Psoas muscle (tissue), 8 donors: ENCODE data around the gene DNMT3A. TPM values are rescaled to one million over a fixed set of nuclear protein-coding genes. Genes with fewer than 3 reads are reported as not detected.
A peak's percentile ranks its signal among the peaks of the same experiment; 100 is the strongest.

Experiments
- ATAC-seq, 4 donors: fragments of 200-7000 bp; cut with Tn5 transposase; one replicate each; pipeline ENCODE4 v1.9.1; 2020; ENCODE audit warnings: moderate library complexity in 3 of 4, mild to moderate bottlenecking in 2 of 4
- DNase-seq, 2 donors: peaks; one replicate each; pipeline ENCODE4 v3.0.0-alpha.2; 2020
- H3K27ac ChIP-seq: fragments of 200-600 bp; one replicate; pipeline ENCODE4 v1.8.0; 2022
- H3K27me3 ChIP-seq, 3 donors: fragments of 200-600 bp in 1 of 3; one replicate each; pipeline versions ENCODE4 v1.6.1 to v1.8.0; 2013 to 2022; ENCODE audit warnings: low read length in 2 of 3, mild to moderate bottlenecking in 2 of 3, moderate library complexity in 1 of 3; ENCODE audit not compliant: insufficient read depth in 3 of 3
- H3K36me3 ChIP-seq, 2 donors: fragments of 200-600 bp in 1 of 2; one replicate each; pipeline versions ENCODE4 v1.6.1 to v1.8.0; 2013 to 2022; ENCODE audit warnings: low read depth in 1 of 2, mild to moderate bottlenecking in 1 of 2, moderate library complexity in 1 of 2; ENCODE audit not compliant: insufficient read depth in 1 of 2
- H3K4me1 ChIP-seq: fragments of 200-600 bp; one replicate; pipeline ENCODE4 v1.8.0; 2022
- H3K4me3 ChIP-seq: fragments of 200-600 bp; one replicate; pipeline ENCODE4 v1.8.0; 2022; ENCODE audit warnings: mild to moderate bottlenecking
- H3K9me3 ChIP-seq: fragments of 200-600 bp; one replicate; pipeline ENCODE4 v1.8.0; 2022
- whole genome bisulfite sequencing, 3 donors: extraction: QIAGEN DNeasy Blood & Tissue Kit; methylation state at CpG; one replicate each; pipeline versions ENCODE4 v1.1.6 to v1.1.7; 2013; 5-methylcytosine and 5-hydroxymethylcytosine counted together
- intact Hi-C, 2 donors: fragments of 100-400 bp; cut with DNase I; formaldehyde crosslinking; loops; one replicate each; pipeline versions ENCODE4 v1.11.0 to v1.14.2; 2022
- polyA plus RNA-seq, 3 donors: library from polyadenylated mRNA; stranded (reverse); fragments of 200-250 nt; gene quantifications; one replicate each; pipeline ENCODE4 v1.2.3, GENCODE V29; 2013
- total RNA-seq, 4 donors: library from RNA; stranded (reverse); fragmentation: NEBNext Ultra II Directional in 2 of 4; extraction: Animal tissue kit (Norgen Biotek cat#: 25700) in 2 of 4; gene quantifications; one replicate each; pipeline versions ENCODE4 v1.2.1 to v1.2.4, GENCODE V29; 2021 to 2023
- TF ChIP-seq, protein P1 (sequence below): fragments of 200-600 bp; IDR thresholded peaks from one replicate; pipeline ENCODE4 v1.8.0; 2022; ENCODE audit warnings: antibody characterized with exemption
- donor health status: healthy with polysubstance abuse.
- donor health status: DM: no; HTN: no; CAD: no; lungs with moderate emphysema.
- donor health status: Bipolar disorder and iron deficiency.
- donor health status: healthy.
- donor health status: DM: yes; HTN: yes; CAD: no.
- donor health status: DM: no; HTN: no; CAD: no.
- donor health status: DM: no; HTN: no; CAD: no.
- donor health status: DM: yes; HTN: yes; CAD: no.

The DNMT3A gene
- total and polyA plus RNA-seq, 7 donors, result 7.1 to 26.2 (median 20.6) TPM

DNA sequence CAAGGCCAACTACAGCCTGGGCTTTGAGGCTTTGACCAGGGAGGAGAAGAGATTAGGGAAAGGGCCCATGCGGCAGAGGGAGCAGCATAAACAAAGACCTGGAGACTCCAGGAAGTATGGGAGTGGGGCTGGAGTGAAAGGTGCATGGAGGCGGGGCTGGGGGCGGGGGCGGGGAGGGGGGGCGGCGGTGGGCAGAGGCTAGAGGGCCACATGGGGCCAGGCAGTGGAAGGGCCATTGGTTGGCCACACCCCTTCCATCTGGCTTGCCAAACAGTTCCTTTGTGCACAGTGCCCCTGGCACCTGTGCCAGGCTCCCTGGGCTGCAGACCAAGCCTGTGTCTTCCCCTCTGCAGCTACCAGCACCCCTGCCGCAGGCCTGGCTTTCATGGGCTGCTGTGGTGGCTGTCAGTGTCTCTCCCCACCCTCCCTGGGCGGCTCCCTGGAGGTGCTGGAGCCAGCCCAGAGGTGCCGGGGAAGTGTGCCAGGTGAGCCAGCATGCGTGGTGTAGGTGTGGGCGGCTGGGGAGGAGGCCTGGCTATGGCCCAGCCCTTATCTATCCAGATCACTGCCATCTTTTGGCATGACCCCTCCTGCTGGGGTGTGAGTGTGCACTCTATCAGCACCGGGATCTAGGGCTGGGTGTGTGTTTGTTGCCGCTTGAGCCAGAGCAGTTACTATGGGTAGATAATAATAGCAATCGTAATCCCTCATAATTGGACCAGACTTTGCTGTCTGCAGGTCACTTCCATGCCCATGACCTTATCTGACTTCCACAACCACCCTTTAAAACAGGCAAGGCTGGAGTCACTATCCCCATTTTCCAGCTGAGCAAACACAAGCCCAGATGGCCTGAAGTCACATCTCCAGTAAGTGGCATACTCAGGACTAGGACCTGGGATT, 30.5 kb downstream of the DNMT3A start:
- H3K27ac ChIP-seq, result peak overlapping the region; percentile 82
- intact Hi-C loops, result no loop called here
- TF ChIP-seq, protein P1, sequence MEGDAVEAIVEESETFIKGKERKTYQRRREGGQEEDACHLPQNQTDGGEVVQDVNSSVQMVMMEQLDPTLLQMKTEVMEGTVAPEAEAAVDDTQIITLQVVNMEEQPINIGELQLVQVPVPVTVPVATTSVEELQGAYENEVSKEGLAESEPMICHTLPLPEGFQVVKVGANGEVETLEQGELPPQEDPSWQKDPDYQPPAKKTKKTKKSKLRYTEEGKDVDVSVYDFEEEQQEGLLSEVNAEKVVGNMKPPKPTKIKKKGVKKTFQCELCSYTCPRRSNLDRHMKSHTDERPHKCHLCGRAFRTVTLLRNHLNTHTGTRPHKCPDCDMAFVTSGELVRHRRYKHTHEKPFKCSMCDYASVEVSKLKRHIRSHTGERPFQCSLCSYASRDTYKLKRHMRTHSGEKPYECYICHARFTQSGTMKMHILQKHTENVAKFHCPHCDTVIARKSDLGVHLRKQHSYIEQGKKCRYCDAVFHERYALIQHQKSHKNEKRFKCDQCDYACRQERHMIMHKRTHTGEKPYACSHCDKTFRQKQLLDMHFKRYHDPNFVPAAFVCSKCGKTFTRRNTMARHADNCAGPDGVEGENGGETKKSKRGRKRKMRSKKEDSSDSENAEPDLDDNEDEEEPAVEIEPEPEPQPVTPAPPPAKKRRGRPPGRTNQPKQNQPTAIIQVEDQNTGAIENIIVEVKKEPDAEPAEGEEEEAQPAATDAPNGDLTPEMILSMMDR, result no peak
- no peaks in the 10 kb centered on the region for H3K9me3 ChIP-seq
- 15 to 25% (median 25%) methylated on average over 8 to 14 of the region's 14 CpGs for WGBS, 3 donors
- H3K4me3 ChIP-seq, result peak overlapping the region; percentile 7
- H3K27me3 ChIP-seq, result no peaks in the 10 kb centered on the region
- DNase-seq, result no peak
- peaks cover 0 to 14% of the 10 kb centered on the region in 2 donors for H3K36me3 ChIP-seq
- H3K4me1 ChIP-seq, result peaks cover 87% of the 10 kb centered on the region
- ATAC-seq, result peak; percentile 6 to 24 (median 16)

DNA sequence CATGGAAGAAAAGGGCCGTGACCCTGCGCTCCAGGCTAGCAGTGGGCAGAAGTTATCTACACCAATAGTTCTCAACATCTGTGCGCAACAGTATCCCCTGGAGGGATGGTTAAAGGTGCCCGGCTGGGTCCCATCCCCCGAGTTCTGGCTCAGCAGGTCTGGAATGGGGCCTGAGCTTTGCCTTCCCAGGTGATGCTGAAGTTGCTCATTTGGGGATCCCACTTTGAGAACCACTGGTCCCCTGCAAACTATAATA, 31.1 kb downstream of the DNMT3A start:
- intact Hi-C loops, result no loop called here
- H3K36me3 ChIP-seq, result peaks cover 0 to 14% of the 10 kb centered on the region in 2 donors
- WGBS, 3 donors, result 61 to 70% (median 69%) methylated on average over 5 of the region's 5 CpGs
- no peaks in the 10 kb centered on the region for H3K9me3 ChIP-seq
- TF ChIP-seq, protein P1, result no peak
- ATAC-seq, result no peak
- no peak overlapping the region for H3K4me3 ChIP-seq
- H3K4me1 ChIP-seq, result peaks cover 87% of the 10 kb centered on the region
- DNase-seq, result no peak
- no peaks in the 10 kb centered on the region for H3K27me3 ChIP-seq
- H3K27ac ChIP-seq, result peak overlapping the region; percentile 82

DNA sequence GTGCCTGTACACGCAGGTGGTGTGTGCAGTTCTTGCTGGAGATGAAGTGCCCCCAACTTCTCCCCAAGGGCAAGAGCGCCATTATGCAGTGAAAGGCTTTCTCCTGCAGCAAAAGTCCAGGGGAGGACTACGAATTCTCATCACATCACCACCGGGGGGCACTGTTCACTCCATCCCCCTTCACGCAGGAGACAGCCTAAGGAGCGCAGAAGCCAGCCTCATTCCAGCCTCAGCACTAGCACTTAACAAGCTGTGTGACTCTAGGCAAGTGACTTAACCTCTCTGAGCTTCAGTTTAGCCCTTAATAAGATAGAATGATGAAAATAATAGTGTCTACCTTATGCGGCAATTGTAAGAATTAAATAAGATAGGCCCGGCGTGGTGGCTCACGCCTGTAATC, 32.3 kb downstream of the DNMT3A start:
- H3K9me3 ChIP-seq, result no peaks in the 10 kb centered on the region
- peaks cover 87% of the 10 kb centered on the region for H3K4me1 ChIP-seq
- H3K27ac ChIP-seq, result no peak overlapping the region
- no peak overlapping the region for H3K4me3 ChIP-seq
- intact Hi-C loops, result loop anchor here in 1 of 2 donors (5.0 kb wide), 1 partner anchor 68 kb away; no protein-coding TSS in a partner anchor
- peak in 2 of 4 donors; percentile 30 to 34 for ATAC-seq
- peaks cover 0 to 14% of the 10 kb centered on the region in 2 donors for H3K36me3 ChIP-seq
- no peaks in the 10 kb centered on the region for H3K27me3 ChIP-seq
- TF ChIP-seq, protein P1, result peak; percentile 35
- WGBS, 3 donors, result 71 to 77% (median 74%) methylated on average over 10 of the region's 10 CpGs
- peak; percentile 58 to 79 for DNase-seq

DNA sequence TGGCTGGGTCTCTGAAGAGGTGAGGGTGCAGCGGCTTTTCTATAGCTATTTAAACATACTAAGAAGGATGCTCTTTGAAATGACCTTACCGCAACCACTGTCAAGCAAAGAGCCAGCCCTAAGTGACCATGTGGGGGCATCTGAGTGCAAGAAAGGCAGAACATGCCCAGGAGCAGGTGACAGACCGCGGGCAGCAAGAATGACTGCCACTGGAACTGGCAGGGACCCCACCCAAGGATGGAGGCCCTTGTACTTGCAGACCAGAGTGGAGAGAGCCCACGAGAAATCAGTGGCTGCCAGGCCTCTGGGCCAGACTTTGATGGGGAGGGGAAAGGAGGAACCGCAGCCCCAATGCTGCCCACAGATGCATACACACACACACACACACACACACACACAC, 33.1 kb downstream of the DNMT3A start:
- WGBS, 3 donors, result 35 to 62% (median 60%) methylated on average over 6 of the region's 6 CpGs
- intact Hi-C loops, result loop anchor here in 1 of 2 donors (5.0 kb wide), 1 partner anchor 69 kb away; no protein-coding TSS in a partner anchor

More for the DNA sequence above, 33.1 kb downstream of the DNMT3A start:
- ATAC-seq (no peak), DNase-seq (no peak)
- Histone ChIP-seq H3K36me3 (peaks cover 0 to 12% of the 10 kb centered on the region in 2 donors), H3K27me3 (no peaks in the 10 kb centered on the region), H3K9me3 (no peaks in the 10 kb centered on the region), H3K4me3 (no peak overlapping the region), H3K4me1 (peaks cover 91% of the 10 kb centered on the region), H3K27ac (no peak overlapping the region)
- TF ChIP-seq, protein P1, result no peak
